Measurements from ENCODE around the gene ALPK3.

GRCh38 chr15:84879088-84879780 is 62.1 kb downstream of the ALPK3 start:
- no peak for TF ChIP-seq CTCF (IDR thresholded peaks at IDR 0.05)
- TF ChIP-seq POLR2A (IDR thresholded peaks at IDR 0.05): no peak
